SKM-1 (cell line): ENCODE measurements around the gene UBE2S.
"Not testable (repeated sequence)": the region's sequence is repeated elsewhere in the genome, so short reads cannot be mapped to it uniquely, and the experiment has no call there.

ENCODE experiments used
- DNase-seq: peaks from one replicate; lab custom pipeline; 2025; ENCODE audit not compliant: unreplicated experiment; lab: John Stamatoyannopoulos, UW

Gene UBE2S

DNA sequence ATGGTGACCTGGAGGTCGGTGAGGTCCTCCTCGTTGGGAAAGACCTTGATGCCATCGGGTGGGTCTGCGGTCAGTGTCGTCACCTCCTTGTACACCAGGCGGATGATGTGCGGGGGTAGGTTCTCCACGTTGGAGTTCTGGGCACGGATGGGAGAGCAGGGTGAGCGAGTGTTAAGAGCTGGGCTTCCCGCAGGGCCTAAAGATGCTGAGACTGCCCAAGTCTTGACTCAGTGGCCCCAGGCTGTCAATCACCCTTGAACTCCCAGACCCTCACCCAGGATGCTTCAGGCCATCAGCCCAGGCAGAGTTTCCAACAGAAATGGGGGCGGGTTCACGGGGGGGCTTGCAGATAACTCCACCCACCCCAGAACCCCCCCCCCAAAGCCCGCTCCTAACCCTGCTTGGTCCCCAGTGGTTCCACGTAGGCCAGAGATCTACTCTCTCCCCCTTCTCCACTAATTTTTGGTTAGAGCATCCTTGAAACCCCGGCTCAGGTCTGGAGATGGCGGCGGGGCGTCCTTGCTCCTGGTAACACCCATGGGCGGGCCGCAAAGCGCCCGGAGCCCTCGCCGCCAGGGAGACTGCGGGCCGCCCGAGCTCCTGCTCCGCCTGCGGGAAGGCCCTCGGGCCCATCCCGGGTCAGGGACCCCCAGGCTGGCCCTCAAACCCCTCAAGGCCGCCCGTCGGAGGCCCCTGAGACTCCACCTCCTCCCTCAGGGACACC lies 600 bp downstream of the UBE2S start:
- no peak for DNase-seq

DNA sequence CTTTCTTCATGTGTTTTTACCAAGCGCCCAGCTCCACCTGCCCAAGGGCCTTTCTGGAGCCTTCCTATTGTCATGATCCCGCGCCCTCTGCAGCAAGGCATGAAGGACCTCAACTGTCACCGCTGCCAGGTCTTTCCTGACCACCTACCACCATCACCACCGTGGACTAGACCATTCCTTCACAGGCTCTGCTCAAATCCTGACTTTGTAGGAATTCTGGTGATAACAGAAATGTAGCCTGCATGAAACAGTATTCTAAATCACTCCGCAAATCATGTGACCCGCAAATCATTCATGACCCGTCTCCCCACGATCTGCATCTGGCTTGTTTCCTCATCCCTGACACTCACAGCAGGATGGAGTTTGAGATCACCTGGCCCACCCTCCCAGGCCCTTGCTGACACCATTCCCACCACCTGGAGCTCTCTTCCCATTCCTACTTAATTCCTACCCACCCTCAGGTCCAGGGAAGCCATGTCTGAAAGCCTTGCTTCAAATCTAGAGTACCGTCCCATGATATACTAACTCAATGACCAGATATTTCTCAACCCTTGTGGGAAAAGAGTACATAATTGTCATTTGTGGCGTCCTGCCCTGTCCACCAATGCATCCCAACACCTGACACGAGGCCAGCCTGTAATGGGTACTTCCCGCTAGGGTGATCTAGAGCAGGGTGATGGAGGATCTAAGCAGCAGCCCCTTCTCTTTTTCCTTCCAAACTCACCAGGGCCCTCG lies 1.3 kb downstream of the UBE2S start:
- no peak for DNase-seq

DNA sequence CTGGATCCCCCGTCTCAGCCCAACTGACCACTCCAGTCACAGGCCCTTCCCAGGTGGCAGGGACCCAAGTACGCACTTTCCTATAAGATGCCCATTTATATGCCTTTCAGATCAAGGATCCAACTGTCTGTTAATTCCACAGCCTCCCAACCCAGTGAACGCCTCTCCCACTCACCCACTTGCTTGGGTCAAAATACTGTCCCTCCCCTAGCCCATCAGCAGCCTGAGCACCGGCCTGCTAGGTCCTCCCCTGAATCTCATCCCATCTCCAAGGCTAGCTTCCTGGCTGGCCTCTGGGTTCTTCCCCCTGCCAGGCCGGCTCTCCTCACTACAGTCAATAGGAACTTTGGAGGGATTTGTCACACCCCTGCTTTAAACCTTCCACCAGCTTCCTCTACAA lies 1.9 kb downstream of the UBE2S start:
- no peak for DNase-seq

DNA sequence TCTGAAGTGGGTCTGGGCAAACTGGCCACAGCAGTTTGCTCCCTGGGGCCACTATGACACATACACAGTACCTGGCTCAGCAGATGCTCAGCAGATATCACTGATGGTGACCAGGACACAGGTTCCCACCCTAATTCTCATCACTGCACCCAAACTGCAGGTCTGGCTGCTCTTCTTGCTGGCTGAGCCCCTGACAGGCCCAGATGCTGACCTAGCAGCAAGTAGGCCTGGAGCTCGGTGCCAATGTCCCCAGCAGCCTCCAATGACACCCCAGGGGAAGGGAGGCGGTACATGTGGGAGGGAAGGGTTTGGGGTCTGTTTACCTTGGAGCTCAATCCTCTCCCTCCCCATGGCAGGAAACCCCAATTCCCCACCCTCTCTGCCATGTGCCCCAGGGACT lies 5.1 kb downstream of the UBE2S start:
- DNase-seq: no peak

DNA sequence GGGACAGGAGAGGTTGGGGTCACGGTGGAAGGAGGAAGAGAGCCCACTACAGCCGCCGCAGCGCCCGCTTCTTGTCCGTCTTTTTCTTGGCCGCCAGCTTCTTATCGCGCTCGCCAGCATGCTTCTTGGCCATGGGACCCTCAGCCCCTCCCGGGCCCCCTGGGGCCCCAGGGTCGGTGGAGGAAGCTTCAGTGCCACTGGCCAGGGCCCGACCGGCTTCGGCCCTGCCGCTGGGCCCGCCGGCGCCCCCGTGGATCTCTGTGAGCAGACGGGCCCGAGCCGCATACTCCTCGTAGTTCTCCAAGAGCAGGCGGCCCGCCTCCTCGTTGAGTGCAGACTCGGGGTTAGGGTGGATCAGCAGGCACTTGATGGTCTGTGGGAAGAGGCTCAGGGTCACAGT lies 6.2 kb downstream of the UBE2S start:
- DNase-seq: not testable (repeated sequence)

DNA sequence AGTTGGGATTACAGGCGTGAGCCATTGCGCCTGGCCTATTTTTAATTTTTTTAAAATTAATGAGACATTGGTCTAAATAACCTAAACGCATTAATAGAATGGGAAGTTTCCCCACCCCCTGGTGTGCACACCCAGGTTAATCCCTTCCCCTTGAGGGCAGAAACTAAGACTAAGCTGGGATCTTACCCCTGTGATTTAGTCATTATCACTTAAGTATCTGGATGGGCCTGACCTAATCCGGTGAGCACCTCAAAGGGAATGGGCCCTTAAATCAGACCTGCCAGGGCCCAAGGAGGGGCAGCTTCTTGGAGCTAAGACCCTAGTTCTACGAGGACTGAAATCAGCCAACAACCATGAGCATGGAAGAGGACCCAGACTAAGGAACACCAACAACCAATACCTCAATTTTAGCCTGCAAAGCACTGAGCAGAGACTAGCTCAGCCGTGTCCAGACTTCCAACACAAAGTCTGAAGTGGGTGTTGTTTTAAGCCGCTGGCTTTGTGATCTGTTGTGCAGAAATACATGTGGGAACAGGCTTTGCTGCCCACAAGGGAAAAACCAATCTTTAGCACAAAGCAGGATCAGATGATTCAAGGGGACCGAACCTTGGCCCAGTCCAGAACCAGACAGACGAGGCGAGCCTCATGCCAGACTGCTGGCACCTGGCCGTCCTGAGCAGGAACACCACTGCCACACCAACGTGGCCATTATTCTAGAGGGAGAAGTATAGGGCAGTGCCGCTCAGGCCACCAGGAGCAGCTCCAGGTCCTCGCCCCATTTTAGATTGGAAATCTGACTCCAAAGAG lies 7.1 kb downstream of the UBE2S start:
- DNase-seq: no peak

DNA sequence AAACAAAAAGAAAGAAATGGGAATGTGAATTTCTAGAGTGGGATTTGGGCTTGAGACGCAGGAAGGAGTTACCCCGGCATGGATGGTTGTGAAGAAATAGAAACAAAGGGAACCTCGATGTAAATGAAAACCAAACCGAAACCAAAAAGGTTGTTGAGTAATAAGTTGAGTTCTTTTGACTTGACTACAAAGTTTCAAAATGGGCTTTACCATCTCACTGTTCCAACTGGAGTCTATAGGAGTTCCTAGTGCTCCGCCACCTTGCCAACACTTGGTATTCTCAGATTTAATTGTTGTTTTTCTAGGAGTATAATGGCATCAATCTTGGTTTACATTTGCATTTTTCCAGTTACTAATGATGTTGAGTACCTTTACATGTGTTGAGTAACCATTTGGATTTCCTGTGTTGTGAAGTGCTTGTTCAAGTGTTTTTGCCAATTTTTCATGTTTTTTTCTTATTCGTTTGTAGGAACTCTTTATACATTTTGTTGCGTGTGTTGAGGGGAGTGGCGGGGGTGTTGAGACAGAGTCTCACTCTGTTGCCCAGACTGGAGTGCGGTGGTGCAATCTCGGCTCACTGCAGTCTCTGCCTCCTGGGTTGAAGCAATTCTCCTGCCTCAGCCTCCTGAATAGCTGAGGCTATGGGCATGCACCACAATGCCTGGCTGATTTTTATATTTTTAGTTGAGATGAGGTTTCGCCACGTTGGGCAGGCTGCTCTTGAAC lies 9.2 kb downstream of the UBE2S start:
- DNase-seq: no peak

DNA sequence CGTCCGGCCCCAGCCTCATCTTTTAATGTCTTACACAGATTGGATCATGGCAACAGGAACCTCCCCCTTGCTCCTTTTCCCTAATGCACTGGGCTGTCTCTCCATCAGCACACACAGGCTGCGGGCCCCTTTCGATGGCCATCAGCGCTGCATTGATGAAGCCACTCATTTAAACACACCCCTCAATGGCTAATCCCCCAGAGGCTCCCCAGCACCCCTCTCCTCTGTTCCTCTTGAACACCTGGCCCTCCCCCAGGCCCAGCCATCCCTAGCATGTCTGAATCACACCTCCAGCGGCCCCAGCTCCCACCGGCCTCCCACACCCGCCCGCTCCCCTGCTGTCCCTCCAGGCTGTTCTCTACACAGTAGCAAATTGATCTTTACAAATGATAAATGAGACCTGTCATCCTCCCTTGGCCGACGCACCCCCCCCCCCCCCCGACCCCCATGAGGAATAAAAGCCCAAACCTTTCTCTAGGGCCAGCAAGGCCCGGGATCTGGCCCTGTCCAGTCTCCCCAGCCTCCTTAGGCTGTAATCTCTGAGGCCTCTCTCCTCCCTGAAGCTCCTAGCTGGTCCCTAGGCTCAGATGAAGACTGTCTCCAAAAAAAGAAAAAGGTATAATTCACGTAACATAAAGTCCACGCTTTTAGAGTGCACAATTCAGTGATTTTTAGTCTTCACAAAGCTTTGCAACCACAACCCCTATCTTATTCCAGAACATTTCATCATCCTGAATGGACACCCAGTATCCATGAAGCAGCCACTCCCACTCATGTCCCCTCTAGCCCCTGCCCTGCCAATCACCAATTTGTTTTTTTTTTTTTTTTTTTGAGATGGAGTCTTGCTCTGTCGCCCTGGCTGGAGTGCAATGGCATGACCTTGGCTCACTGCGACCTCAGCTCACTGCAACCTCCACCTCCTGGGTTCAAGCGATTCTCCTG lies 14.5 kb downstream of the UBE2S start:
- DNase-seq: no peak

DNA sequence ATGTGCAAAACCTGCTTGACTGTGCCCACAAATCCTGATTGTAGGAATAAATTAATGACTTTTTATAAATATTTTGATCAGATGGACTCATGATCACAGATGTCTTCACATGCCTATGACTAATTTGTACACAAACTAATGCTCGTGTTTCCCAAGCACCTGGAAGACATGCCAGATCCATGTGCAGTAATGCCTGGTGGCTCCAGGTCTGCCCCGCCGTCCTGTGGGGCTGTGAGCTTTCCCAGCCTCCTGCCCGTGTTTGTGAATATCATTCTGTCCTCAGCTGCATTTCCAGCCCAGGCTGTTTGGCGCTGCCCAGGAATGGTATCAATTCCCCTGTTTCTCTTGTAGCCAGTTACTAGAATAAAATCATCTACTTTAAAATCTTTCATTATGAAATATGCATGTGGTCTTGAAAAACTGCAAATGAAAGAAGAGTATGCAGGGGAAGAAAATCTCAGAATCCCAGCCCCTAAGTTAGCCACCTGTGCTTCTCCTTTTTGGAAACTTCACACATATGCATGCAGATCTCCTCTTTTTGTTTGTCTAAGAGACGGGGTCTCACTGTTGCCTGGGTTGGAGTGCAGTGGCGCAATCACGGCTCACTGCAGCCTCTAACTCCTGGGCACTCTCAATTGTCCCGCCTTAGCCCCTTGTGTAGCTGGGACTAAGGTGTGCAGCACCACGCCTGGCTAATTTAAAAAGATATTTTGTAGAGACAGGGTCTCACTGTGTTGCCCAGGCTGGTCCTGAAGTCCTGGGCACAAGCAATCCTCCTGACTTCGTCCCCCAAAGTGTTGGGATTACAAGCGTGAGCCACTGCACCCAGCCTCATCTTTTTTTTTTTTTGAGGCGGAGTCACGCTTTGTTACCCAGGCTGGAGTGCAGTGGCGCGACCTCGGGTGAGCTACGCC lies 15.6 kb downstream of the UBE2S start:
- DNase-seq: no peak

DNA sequence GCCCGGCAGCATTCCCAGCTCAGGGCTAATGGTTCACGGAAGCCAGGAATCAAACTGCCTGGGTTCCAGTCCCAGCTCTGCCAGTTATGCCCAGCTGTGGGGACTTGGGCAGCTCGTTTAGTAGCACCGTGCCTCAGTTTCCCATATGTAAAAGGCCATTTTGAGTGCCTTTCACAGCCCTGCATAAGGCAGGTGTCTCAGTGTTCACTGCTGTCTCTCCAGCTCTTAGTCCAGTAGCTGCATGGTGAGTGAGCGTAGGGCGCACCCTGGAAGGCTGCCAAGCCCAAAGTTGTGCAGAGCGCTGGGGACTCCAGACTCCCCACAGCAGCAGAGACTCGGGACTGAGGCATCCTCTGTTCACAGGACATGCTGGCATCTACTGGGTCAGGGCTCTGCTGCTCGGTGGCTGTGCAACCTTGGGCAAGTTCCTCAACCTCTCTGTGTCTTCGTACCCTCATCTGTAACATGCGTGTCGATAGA lies 16.4 kb downstream of the UBE2S start:
- no peak for DNase-seq

DNA sequence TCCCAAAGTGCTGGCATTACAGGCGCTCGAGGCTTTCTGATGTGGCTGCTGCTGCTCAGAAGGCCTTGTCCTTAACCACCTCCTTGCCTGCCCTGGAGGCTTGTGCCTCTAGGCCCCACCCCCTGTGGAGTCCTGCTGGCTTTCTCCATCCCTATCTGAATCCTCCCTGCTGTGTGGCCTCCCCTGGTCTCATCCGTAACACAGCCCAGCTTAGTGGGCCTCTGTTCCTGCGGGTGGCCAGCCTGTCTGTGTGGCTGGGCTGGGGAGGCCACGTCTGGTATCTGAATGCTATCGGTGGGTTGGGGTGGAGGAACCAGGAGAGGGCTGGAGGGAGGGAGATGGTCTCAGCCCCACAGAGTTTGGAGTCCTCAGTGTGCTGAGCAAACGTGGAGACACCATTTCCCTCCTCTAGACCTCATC lies 17.1 kb downstream of the UBE2S start:
- no peak for DNase-seq

DNA sequence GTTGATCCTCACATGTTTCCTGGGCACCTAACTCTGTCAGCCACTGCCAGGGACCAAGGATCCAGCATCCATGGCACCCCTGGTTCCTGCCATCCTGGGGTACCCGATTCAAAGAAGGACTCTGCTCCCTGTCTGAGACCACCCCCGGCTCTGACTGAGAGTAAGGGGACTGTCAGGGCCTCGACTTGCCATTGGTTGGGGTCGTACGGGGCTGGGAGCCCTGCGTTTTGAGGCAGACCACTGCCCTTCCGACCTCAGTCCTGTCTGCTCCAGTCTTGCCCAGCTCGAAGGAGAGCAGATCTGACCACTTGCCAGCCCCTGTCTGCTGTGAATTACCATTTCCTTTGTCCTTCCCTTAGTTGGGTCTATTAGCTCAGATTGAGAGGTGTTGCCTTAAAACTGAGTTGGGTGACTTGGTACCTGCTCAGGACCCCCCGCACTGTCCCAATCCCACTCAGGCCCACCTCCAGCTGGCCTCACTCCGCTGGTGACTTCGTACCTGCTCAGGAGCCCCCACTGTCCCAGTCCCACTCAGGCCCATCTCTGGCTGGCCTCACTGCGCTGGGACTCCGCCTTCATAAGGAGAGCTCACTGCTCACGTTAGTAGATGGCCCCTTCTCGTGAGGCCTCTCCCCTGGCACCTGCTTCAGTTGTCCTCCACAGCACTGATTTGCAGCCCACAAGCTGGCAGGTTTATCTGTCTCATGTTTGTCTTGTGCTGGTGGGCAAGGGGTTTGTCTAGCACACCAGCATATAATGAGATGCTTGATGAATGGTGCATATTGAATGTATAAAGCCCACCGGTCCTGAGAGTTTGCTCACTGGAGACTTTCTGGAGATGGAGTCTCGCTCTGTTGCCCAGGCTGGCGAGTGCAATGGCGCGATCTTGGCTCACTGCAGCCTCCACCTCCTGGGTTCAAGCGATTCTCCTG lies 17.9 kb downstream of the UBE2S start:
- DNase-seq: no peak

DNA sequence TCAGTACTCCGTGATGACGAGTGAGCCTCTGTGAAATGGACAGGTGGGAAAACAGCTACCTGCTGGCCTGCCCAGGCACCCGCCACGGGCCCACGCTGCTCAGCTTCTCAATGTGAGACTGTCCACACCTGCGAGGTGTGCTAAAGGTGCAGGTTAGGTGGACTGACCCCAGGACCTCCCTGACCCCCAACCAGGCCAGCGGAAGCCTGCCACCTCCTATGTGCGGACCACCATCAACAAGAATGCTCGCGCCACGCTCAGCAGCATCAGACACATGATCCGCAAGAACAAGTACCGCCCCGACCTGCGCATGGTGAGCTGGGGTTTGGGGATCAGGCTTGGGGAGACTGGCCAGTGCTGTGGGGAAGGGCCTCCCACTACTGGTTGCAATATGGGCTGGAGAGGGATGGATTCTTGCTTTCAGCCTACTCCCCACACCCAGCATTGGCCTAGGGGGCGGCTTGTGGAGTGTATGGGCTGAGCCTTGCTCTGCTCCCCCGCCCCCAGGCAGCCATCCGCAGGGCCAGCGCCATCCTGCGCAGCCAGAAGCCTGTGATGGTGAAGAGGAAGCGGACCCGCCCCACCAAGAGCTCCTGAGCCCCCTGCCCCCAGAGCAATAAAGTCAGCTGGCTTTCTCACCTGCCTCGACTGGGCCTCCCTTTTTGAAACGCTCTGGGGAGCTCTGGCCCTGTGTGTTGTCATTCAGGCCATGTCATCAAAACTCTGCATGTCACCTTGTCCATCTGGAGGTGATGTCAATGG lies 19.7 kb downstream of the UBE2S start:
- no peak for DNase-seq

DNA sequence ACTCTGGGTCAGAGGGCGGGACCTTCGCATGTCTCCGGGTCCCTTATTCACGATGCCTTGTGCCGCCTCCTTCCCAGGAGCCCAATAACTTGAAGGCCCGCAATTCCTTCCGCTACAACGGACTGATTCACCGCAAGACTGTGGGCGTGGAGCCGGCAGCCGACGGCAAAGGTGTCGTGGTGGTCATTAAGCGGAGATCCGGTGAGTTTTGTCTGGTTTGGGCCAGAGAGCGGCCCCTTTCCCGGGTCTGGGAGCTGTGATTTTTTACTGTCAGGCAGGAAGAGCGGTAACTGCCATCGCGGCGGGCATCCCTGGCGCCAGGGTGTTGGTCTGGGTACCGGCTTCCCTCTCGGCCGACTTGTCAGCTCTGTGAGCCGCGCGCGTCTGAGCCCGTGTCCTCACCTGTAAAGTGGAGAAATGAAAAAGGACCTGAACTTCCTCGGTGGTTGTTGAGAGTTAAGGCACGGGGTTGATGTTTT lies 21.1 kb downstream of the UBE2S start:
- no peak for DNase-seq

DNA sequence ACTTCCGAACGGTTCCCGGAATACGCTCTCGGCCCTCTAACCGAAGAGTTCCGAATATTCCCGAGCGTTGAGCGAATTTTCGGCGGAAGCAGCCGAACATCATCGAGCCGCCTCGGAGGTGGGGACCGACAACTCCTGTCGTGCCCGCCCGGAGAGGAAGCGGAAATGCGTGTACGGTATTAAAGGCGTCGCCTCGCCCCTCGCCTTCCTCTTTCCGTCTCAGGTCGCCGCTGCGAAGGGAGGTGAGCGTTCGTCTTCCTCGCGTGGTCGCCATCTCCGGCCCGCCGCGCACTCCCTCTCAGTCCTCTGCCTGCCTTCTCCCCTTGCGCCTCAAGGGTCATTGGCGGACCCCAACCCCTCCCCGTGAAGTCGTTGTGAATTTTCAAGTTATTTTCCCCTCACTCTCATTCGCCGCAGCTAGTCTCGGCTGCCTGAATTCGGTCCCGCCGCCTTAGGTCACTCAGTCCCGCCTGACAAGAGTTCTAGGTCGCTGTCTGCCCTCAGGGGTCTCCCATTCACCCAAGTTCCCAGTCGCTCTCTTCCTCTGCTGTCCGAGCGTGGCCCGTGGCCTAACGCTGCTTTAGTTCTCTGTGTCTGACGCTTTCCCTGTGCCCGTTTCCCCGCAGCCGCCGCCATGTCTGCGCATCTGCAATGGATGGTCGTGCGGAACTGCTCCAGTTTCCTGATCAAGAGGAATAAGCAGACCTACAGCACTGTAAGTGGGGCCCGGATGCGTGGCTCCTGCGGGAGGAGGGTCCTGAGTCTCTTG lies 21.7 kb downstream of the UBE2S start, which contains the start of gene RPL28:
Gene RPL28, plus strand, starts transcription at position 209 of the 769 bp plus-strand sequence. Its CDS starts 426 bp downstream, at position 635.
- peak; percentile 85 for DNase-seq
